CD4-positive, alpha-beta T cell (primary cell): ENCODE results near the gene UBE3B. TPM values are rescaled to one million over a fixed set of nuclear protein-coding genes. Genes with fewer than 3 reads are reported as not detected.

Experiments
- ATAC-seq: fragments of 200-7000 bp; cut with Tn5 transposase; one replicate; pipeline ENCODE4 v1.10.0; 2022; ENCODE audit warnings: mild to moderate bottlenecking; ENCODE audit not compliant: poor library complexity
- CTCF ChIA-PET: fragments of 350-600 bp; sonication (Branson Sonifier 250); formaldehyde crosslinking; loops from one replicate; lab custom pipeline; 2021; ENCODE audit warnings: antibody characterized with exemption, inconsistent platforms; lab: Charles Lee
- POLR2A ChIA-PET: fragments of 350-600 bp; sonication (Branson Sonifier 250); formaldehyde crosslinking; loops from one replicate; lab custom pipeline; 2021; ENCODE audit warnings: antibody characterized with exemption, inconsistent platforms; lab: Charles Lee
- DNase-seq, 14 experiments: peaks; one replicate each; pipeline ENCODE4 v3.0.0-alpha.2; 2013 to 2020; ENCODE audit warnings: mixed read lengths in 2 of 14
- H3K27ac ChIP-seq, 2 donors: one replicate each; pipeline versions ENCODE4 v1.5.1 to v1.7.0; 2013; ENCODE audit warnings: low read length in 2 of 2, low read depth in 1 of 2, mild to moderate bottlenecking in 1 of 2
- H3K27me3 ChIP-seq, 2 experiments: 1 replicate in 1 of 2; 2 replicates in 1 of 2; pipeline versions ENCODE4 v1.6.1 to v1.7.0; 2013; ENCODE audit warnings: low read length in 2 of 2, control low read depth in 1 of 2, mild to moderate bottlenecking in 1 of 2, moderate library complexity in 1 of 2; ENCODE audit not compliant: insufficient read depth in 2 of 2, control insufficient read depth in 1 of 2
- H3K36me3 ChIP-seq: one replicate; pipeline ENCODE4 v1.6.1; 2013; ENCODE audit warnings: low read length, control low read depth; ENCODE audit not compliant: insufficient read depth
- H3K4me1 ChIP-seq: one replicate; pipeline ENCODE4 v1.6.1; 2013; ENCODE audit warnings: low read length, control low read depth; ENCODE audit not compliant: insufficient read depth
- H3K4me3 ChIP-seq: one replicate; pipeline ENCODE4 v1.5.1; 2013; ENCODE audit warnings: mild to moderate bottlenecking, low read length, moderate library complexity
- H3K9me3 ChIP-seq, 2 experiments: 1 replicate in 1 of 2; 2 replicates in 1 of 2; pipeline versions ENCODE4 v1.6.1 to v1.7.0; 2013; ENCODE audit warnings: low read length in 2 of 2, mild to moderate bottlenecking in 2 of 2, control low read depth in 1 of 2, moderate library complexity in 1 of 2; ENCODE audit not compliant: control insufficient read depth in 1 of 2, insufficient read depth in 1 of 2
- H3K27ac Mint-ChIP-seq: one replicate; pipeline ENCODE4 v1.8.0; 2020; ENCODE audit warnings: mixed read lengths
- H3K27me3 Mint-ChIP-seq: one replicate; pipeline ENCODE4 v1.8.0; 2021; ENCODE audit warnings: mixed read lengths
- H3K36me3 Mint-ChIP-seq: one replicate; pipeline ENCODE4 v1.8.0; 2021; ENCODE audit warnings: low read depth, mixed read lengths
- H3K4me1 Mint-ChIP-seq: one replicate; pipeline ENCODE4 v1.8.0; 2021; ENCODE audit warnings: low read depth, mixed read lengths
- H3K4me3 Mint-ChIP-seq: one replicate; pipeline ENCODE4 v1.8.0; 2020; ENCODE audit warnings: mild to moderate bottlenecking, mixed read lengths
- H3K9me3 Mint-ChIP-seq: one replicate; pipeline ENCODE4 v1.8.0; 2020; ENCODE audit warnings: mixed read lengths
- CTCF ChIP-seq: fragments of 200-600 bp; IDR thresholded peaks from one replicate; pipeline ENCODE4 v1.8.0; 2022; ENCODE audit warnings: antibody characterized with exemption, mild to moderate bottlenecking
- intact Hi-C, 2 experiments: fragments of 100-400 bp; cut with DNase I in 1 of 2; cut with micrococcal nuclease in 1 of 2; formaldehyde crosslinking; loops; one replicate each; pipeline versions ENCODE4 v1.15.1 to v1.9.0; 2023 to 2025; cut with DNase I, micrococcal nuclease
- total RNA-seq, 174 experiments: library from RNA in 2 of 174; stranded (reverse) in 2 of 174; gene quantifications; one replicate each; pipeline ENCODE4 v1.2.3 and lab custom pipeline; 2021 to 2026

Gene UBE3B
- total RNA-seq, 2 experiments from 2014 or later, result 17.2 to 19.9 TPM

- Histone ChIP-seq H3K4me3 (no peak overlapping the region), H3K27me3 (no peaks in the 10 kb centered on the region), H3K27ac (no peak overlapping the region), H3K36me3 (peaks cover 7% of the 10 kb centered on the region), H3K9me3 (no peaks in the 10 kb centered on the region), H3K4me1 (peaks cover 36% of the 10 kb centered on the region)
- Mint-ChIP-seq H3K27ac (no peak overlapping the region), H3K27me3 (no peaks in the 10 kb centered on the region), H3K9me3 (no peaks in the 10 kb centered on the region), H3K4me1 (peaks cover 60% of the 10 kb centered on the region), H3K36me3 (peaks cover 28% of the 10 kb centered on the region), H3K4me3 (peak overlapping the region; percentile 98)
- ATAC-seq, result no peak
- intact Hi-C loops, result loop anchor here in 1 of 2 experiments (5.0 to 10.0 kb wide), 9 partner anchors 410 to 1788 kb away; partner anchors contain the start of genes ARPC3, C12orf76, FICD and GLTP
- TF ChIP-seq CTCF, result no peak
- DNase-seq, result no peak
- POLR2A ChIA-PET, result no interaction called here
- CTCF ChIA-PET, result no interaction called here
Observed at GRCh38 chr12:109475121-109475520, 2.3 kb upstream of the UBE3B start.

- ATAC-seq (no peak), DNase-seq (peak in 1 of 14 experiments; percentile 9)
- CTCF ChIA-PET, result no interaction called here
- peak overlapping the region; percentile 98 for H3K4me3 Mint-ChIP-seq
- H3K4me1 Mint-ChIP-seq, result peaks cover 50% of the 10 kb centered on the region
- H3K9me3 Mint-ChIP-seq, result no peaks in the 10 kb centered on the region
- H3K4me1 ChIP-seq, result peaks cover 31% of the 10 kb centered on the region
- H3K27me3 ChIP-seq, result no peaks in the 10 kb centered on the region
- no peaks in the 10 kb centered on the region for H3K36me3 ChIP-seq
- H3K27me3 Mint-ChIP-seq, result no peaks in the 10 kb centered on the region
- no peak for TF ChIP-seq CTCF
- POLR2A ChIA-PET, result interaction anchor here (1.0 to 2.7 kb wide), 5 partner anchors 13 to 424 kb away, joined by 3 to 21 read pairs (median 4); partner anchors contain the start of genes MMAB, MVK and USP30
- intact Hi-C loops, result loop anchor here in 1 of 2 experiments (2.0 to 10.0 kb wide), 10 partner anchors 99 to 1789 kb away; partner anchors contain the start of genes ARPC3, C12orf76, FICD and GLTP
- H3K36me3 Mint-ChIP-seq, result peaks cover 18% of the 10 kb centered on the region
- H3K4me3 ChIP-seq, result peak overlapping the region; percentile 90
- peak overlapping the region in 1 of 2 donors; percentile 9 for H3K27ac ChIP-seq
- peak overlapping the region; percentile 92 for H3K27ac Mint-ChIP-seq
- H3K9me3 ChIP-seq, result no peaks in the 10 kb centered on the region
Observed at GRCh38 chr12:109475993-109476806, 1.2 kb upstream of the UBE3B start.

GRCh38 chr12:109476807-109477184, 638 bp upstream of the UBE3B start:
- H3K27me3 Mint-ChIP-seq, result no peaks in the 10 kb centered on the region
- peak overlapping the region; percentile 73 to 87 for H3K27ac ChIP-seq
- peak overlapping the region; percentile 90 for H3K4me3 ChIP-seq
- peaks cover 18% of the 10 kb centered on the region for H3K36me3 Mint-ChIP-seq
- H3K9me3 ChIP-seq, result no peaks in the 10 kb centered on the region
- H3K36me3 ChIP-seq, result no peaks in the 10 kb centered on the region
- intact Hi-C loops, result loop anchor here in 1 of 2 experiments (1.0 to 10.0 kb wide), 11 partner anchors 98 to 1789 kb away; partner anchors contain the start of genes ARPC3, C12orf76, FAM222A and FICD
- ATAC-seq (peak; percentile 8), DNase-seq (no peak)
- peaks cover 50% of the 10 kb centered on the region for H3K4me1 Mint-ChIP-seq
- POLR2A ChIA-PET, result interaction anchor here (0.7 to 2.7 kb wide), 10 partner anchors 9 to 804 kb away, joined by 3 to 21 read pairs (median 4); partner anchors contain the start of genes ATP2A2, MMAB, MVK and USP30
- no peaks in the 10 kb centered on the region for H3K27me3 ChIP-seq
- no peak for TF ChIP-seq CTCF
- peak overlapping the region; percentile 92 for H3K27ac Mint-ChIP-seq
- CTCF ChIA-PET, result no interaction called here
- H3K4me1 ChIP-seq, result peaks cover 30% of the 10 kb centered on the region
- H3K4me3 Mint-ChIP-seq, result peak overlapping the region; percentile 98
- no peaks in the 10 kb centered on the region for H3K9me3 Mint-ChIP-seq
